ENCODE results near the gene NHSL2. TPM values are rescaled to one million over a fixed set of nuclear protein-coding genes. Genes with fewer than 3 reads are reported as not detected.

NHSL2 gene
- total RNA-seq, 1 donor from 2014 or later, result 13.0 TPM

DNA sequence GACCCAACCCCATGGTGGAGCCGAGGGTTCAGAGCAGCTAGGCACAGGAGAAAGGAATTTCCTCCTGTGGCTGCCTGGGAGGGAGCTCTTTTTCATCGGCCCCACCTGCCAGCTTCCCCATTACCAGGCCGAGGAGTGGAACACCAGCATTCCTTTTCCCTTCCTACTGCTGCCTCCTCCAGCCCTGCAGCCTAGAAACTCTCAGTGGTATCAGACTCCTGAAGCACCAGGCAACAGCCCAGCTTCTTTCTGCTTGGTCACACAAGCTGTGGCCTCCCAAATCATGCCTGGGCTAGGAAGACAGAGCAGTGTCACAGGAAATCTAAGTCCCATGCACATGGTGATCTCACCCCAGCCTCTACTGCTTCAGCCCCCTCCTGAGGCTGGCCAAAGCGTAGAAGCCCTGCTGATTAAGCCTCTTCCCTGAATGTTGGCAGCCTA, 191.0 kb downstream of the NHSL2 start:
- Histone ChIP-seq H3K9ac (ENCODE audit: low read length) (no peak overlapping the region), H3K4me2 (ENCODE audit: low read length) (no peak overlapping the region), H3K79me2 (ENCODE audit: insufficient read depth, low read length) (no peaks in the 10 kb centered on the region), H2AFZ (ENCODE audit: low read depth, low read length) (no peak overlapping the region), H3K27ac (ENCODE audit: low read depth, low read length) (no peak overlapping the region), H3K27me3 (ENCODE audit: insufficient read depth, low read length) (no peaks in the 10 kb centered on the region), H3K36me3 (ENCODE audit: insufficient read depth, low read length) (no peaks in the 10 kb centered on the region), H4K20me1 (ENCODE audit: insufficient read depth, low read length) (no peaks in the 10 kb centered on the region), H3K4me1 (ENCODE audit: insufficient read depth, low read length) (no peaks in the 10 kb centered on the region), H3K9me3 (ENCODE audit: insufficient read depth, low read depth, low read length) (no peaks in the 10 kb centered on the region), H3K4me3 (ENCODE audit: insufficient read depth, low read depth, low read length) (no peak overlapping the region)
- peaks cover 9% of the 10 kb centered on the region for H3K4me1 Mint-ChIP-seq (ENCODE audit: low read depth, unreplicated experiment)
- no peak overlapping the region for H3K4me3 Mint-ChIP-seq (ENCODE audit: unreplicated experiment)
- TF ChIP-seq EZH2 (IDR thresholded peaks at IDR 0.05; ENCODE audit: insufficient read depth, low read length), result no peak
- TF ChIP-seq, protein P1, sequence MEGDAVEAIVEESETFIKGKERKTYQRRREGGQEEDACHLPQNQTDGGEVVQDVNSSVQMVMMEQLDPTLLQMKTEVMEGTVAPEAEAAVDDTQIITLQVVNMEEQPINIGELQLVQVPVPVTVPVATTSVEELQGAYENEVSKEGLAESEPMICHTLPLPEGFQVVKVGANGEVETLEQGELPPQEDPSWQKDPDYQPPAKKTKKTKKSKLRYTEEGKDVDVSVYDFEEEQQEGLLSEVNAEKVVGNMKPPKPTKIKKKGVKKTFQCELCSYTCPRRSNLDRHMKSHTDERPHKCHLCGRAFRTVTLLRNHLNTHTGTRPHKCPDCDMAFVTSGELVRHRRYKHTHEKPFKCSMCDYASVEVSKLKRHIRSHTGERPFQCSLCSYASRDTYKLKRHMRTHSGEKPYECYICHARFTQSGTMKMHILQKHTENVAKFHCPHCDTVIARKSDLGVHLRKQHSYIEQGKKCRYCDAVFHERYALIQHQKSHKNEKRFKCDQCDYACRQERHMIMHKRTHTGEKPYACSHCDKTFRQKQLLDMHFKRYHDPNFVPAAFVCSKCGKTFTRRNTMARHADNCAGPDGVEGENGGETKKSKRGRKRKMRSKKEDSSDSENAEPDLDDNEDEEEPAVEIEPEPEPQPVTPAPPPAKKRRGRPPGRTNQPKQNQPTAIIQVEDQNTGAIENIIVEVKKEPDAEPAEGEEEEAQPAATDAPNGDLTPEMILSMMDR (IDR thresholded peaks at IDR 0.05; ENCODE audit: insufficient read depth, low read depth, low read length), result no peak
- no peaks in the 10 kb centered on the region for H3K27me3 Mint-ChIP-seq (ENCODE audit: low read depth, unreplicated experiment)
- H3K9me3 Mint-ChIP-seq (ENCODE audit: unreplicated experiment), result no peaks in the 10 kb centered on the region
- no peaks in the 10 kb centered on the region for H3K36me3 Mint-ChIP-seq (ENCODE audit: low read depth, unreplicated experiment)
- FAIRE-seq, result no peak
- DNase-seq (ENCODE audit: low read depth), result no peak
- no peak overlapping the region for H3K27ac Mint-ChIP-seq (ENCODE audit: unreplicated experiment)

DNA sequence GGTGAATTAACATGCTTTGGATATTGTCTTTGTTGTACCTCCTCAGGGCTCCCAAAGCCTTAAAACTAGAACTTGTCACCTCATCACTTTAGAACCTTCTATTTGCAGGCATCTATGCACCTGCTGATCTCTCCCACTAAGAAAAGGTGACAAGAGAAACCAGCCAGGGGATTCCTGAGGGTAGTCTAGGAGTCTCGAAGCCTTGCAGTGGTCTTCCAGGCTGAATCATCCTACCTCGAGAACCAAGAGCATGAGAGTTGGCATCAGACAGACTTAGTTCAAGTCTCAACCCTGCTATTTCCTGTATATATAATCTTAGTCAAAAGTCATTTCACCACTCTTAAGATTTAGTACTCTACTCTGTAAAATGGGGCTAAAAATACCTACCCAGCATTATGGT, 191.5 kb downstream of the NHSL2 start:
- H3K79me2 ChIP-seq (ENCODE audit: insufficient read depth, low read length), result no peaks in the 10 kb centered on the region
- no peaks in the 10 kb centered on the region for H4K20me1 ChIP-seq (ENCODE audit: insufficient read depth, low read length)
- no peaks in the 10 kb centered on the region for H3K9me3 ChIP-seq (ENCODE audit: insufficient read depth, low read depth, low read length)
- H3K27me3 Mint-ChIP-seq (ENCODE audit: low read depth, unreplicated experiment), result no peaks in the 10 kb centered on the region
- H2AFZ ChIP-seq (ENCODE audit: low read depth, low read length), result no peak overlapping the region
- TF ChIP-seq EZH2 (IDR thresholded peaks at IDR 0.05; ENCODE audit: insufficient read depth, low read length), result no peak
- TF ChIP-seq, protein P1 (IDR thresholded peaks at IDR 0.05; ENCODE audit: insufficient read depth, low read depth, low read length), result no peak
- H3K4me1 ChIP-seq (ENCODE audit: insufficient read depth, low read length), result no peaks in the 10 kb centered on the region
- no peaks in the 10 kb centered on the region for H3K27me3 ChIP-seq (ENCODE audit: insufficient read depth, low read length)
- peaks cover 9% of the 10 kb centered on the region for H3K4me1 Mint-ChIP-seq (ENCODE audit: low read depth, unreplicated experiment)
- no peak overlapping the region for H3K27ac Mint-ChIP-seq (ENCODE audit: unreplicated experiment)
- DNase-seq (ENCODE audit: low read depth) (no peak), FAIRE-seq (peak; percentile 65)
- H3K9me3 Mint-ChIP-seq (ENCODE audit: unreplicated experiment), result no peaks in the 10 kb centered on the region
- H3K4me3 Mint-ChIP-seq (ENCODE audit: unreplicated experiment), result no peak overlapping the region
- no peak overlapping the region for H3K9ac ChIP-seq (ENCODE audit: low read length)
- no peak overlapping the region for H3K4me2 ChIP-seq (ENCODE audit: low read length)
- no peak overlapping the region for H3K4me3 ChIP-seq (ENCODE audit: insufficient read depth, low read depth, low read length)
- H3K36me3 Mint-ChIP-seq (ENCODE audit: low read depth, unreplicated experiment), result no peaks in the 10 kb centered on the region
- H3K36me3 ChIP-seq (ENCODE audit: insufficient read depth, low read length), result no peaks in the 10 kb centered on the region
- no peak overlapping the region for H3K27ac ChIP-seq (ENCODE audit: low read depth, low read length)

DNA sequence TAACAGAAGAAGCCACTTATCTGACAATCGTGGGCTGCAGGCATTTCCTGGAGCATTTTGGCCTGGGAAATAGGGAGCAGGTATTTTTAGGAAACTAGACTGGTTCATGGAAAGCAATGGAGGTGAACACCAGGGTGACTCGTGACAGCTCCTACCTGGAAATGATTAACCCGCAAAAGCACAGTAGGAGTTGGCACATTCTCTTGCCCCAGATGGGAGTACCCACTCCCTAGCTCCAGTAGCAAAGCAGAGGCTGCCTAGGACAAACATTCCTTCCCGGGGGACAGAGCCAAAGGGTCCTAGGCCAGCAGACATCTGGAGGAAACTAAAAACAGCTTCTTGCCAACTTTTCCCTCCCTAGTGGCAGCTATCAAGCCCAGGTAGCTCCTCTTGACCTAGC, 192.1 kb downstream of the NHSL2 start:
- FAIRE-seq, result peak; percentile 47
- Histone ChIP-seq H2AFZ (ENCODE audit: low read depth, low read length) (no peak overlapping the region), H4K20me1 (ENCODE audit: insufficient read depth, low read length) (no peaks in the 10 kb centered on the region), H3K27me3 (ENCODE audit: insufficient read depth, low read length) (no peaks in the 10 kb centered on the region), H3K4me3 (ENCODE audit: insufficient read depth, low read depth, low read length) (no peak overlapping the region), H3K79me2 (ENCODE audit: insufficient read depth, low read length) (no peaks in the 10 kb centered on the region), H3K4me2 (ENCODE audit: low read length) (no peak overlapping the region), H3K9ac (ENCODE audit: low read length) (no peak overlapping the region), H3K9me3 (ENCODE audit: insufficient read depth, low read depth, low read length) (no peaks in the 10 kb centered on the region), H3K4me1 (ENCODE audit: insufficient read depth, low read length) (no peaks in the 10 kb centered on the region), H3K36me3 (ENCODE audit: insufficient read depth, low read length) (no peaks in the 10 kb centered on the region), H3K27ac (ENCODE audit: low read depth, low read length) (no peak overlapping the region)
- no peak overlapping the region for H3K27ac Mint-ChIP-seq (ENCODE audit: unreplicated experiment)
- H3K27me3 Mint-ChIP-seq (ENCODE audit: low read depth, unreplicated experiment), result no peaks in the 10 kb centered on the region
- no peak overlapping the region for H3K4me3 Mint-ChIP-seq (ENCODE audit: unreplicated experiment)
- H3K4me1 Mint-ChIP-seq (ENCODE audit: low read depth, unreplicated experiment), result peaks cover 14% of the 10 kb centered on the region
- DNase-seq (ENCODE audit: low read depth), result no peak
- H3K9me3 Mint-ChIP-seq (ENCODE audit: unreplicated experiment), result no peaks in the 10 kb centered on the region
- peaks cover 4% of the 10 kb centered on the region for H3K36me3 Mint-ChIP-seq (ENCODE audit: low read depth, unreplicated experiment)
- TF ChIP-seq, protein P1 (IDR thresholded peaks at IDR 0.05; ENCODE audit: insufficient read depth, low read depth, low read length), result no peak
- no peak for TF ChIP-seq EZH2 (IDR thresholded peaks at IDR 0.05; ENCODE audit: insufficient read depth, low read length)
